Stromal cell of bone marrow (primary cell): ENCODE results near the gene PRKAR2B.

Source experiments
- DNase-seq: peaks from one replicate; pipeline ENCODE4 v3.0.0-alpha.2; 2012; ENCODE audit warnings: low read depth

The PRKAR2B gene

GRCh38 chr7:107160389-107160788 is 115.9 kb downstream of the PRKAR2B start:
- DNase-seq: no peak

- DNase-seq: no peak
Measured at GRCh38 chr7:107161415-107161814, 116.9 kb downstream of the PRKAR2B start.

- DNase-seq: no peak
Measured at GRCh38 chr7:107162475-107162874, 118.0 kb downstream of the PRKAR2B start.

- DNase-seq: no peak
Measured at GRCh38 chr7:107164092-107164491, 119.6 kb downstream of the PRKAR2B start.

- DNase-seq: no peak
Measured at GRCh38 chr7:107165341-107165740, 120.8 kb downstream of the PRKAR2B start.

- no peak for DNase-seq
Measured at GRCh38 chr7:107166736-107167426, 122.4 kb downstream of the PRKAR2B start.

- DNase-seq: peak; percentile 82
Measured at GRCh38 chr7:107167483-107168232, 123.2 kb downstream of the PRKAR2B start.

GRCh38 chr7:107168233-107169119 is 124.0 kb downstream of the PRKAR2B start, which contains the start of gene HBP1:
TSS of gene HBP1 (plus strand) at chr7:107169003. CDS start at chr7:107179894, 10,891 bp downstream.
- DNase-seq: peak; percentile 100

- peak; percentile 95 for DNase-seq
Measured at GRCh38 chr7:107169120-107170050, 124.9 kb downstream of the PRKAR2B start.

- no peak for DNase-seq
Measured at GRCh38 chr7:107170051-107170915, 125.8 kb downstream of the PRKAR2B start.

GRCh38 chr7:107171496-107171895 is 127.0 kb downstream of the PRKAR2B start:
- DNase-seq: no peak

- no peak for DNase-seq
Measured at GRCh38 chr7:107172276-107173032, 127.9 kb downstream of the PRKAR2B start.

- DNase-seq: no peak
Measured at GRCh38 chr7:107173191-107173590, 128.7 kb downstream of the PRKAR2B start.

GRCh38 chr7:107173691-107174406 is 129.3 kb downstream of the PRKAR2B start:
- DNase-seq: no peak

GRCh38 chr7:107179326-107180164 is 135.0 kb downstream of the PRKAR2B start:
- no peak for DNase-seq

GRCh38 chr7:107180378-107180777 is 135.9 kb downstream of the PRKAR2B start:
- DNase-seq: peak; percentile 25

GRCh38 chr7:107181172-107181571 is 136.7 kb downstream of the PRKAR2B start:
- DNase-seq: no peak

GRCh38 chr7:107185716-107186115 is 141.2 kb downstream of the PRKAR2B start:
- DNase-seq: no peak
